ENCODE results near the gene FN3KRP. TPM values are rescaled to one million over a fixed set of nuclear protein-coding genes. Genes with fewer than 3 reads are reported as not detected.
A peak's percentile ranks its signal among the peaks of the same experiment; 100 is the strongest.

FN3KRP gene
- total RNA-seq, 4 donors from 2014 or later = 16.3 to 39.6 (median 26.8) TPM

DNA sequence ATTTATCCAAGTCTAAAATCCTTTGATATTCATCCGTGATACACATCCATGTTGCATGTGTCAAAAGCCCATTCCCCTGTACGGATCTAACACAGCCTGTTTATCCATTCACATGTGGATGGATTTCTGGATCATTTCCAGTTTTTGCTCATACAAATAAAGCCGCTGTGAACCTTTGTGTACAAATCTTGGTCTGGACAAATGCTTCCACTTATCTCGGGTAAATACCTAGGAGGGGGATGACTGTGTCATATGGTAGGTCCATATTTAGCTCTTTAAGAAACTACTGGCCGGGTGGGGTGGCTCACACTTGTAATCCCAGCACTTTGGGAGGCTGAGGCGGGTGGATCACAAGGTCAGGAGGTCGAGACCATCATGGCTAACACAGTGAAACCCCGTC lies 29.0 kb downstream of the FN3KRP start:
- intact Hi-C loops (cut with DNase I; ENCODE audit: low total_unique reads) (no loop called here), in situ Hi-C loops (cut with MboI; ENCODE audit: low pct_ligation_motif_present in 1 of 4, low pct_unique_long_range_greater_than_20kb in 1 of 4, low sequenced_read_pairs in 3 of 4) (no loop called here)
- no peak for TF ChIP-seq POLR2AphosphoS5 (IDR thresholded peaks at IDR 0.05)
- no peak for TF ChIP-seq EP300 (IDR thresholded peaks at IDR 0.05; ENCODE audit: low read depth)
- TF ChIP-seq, protein P1, sequence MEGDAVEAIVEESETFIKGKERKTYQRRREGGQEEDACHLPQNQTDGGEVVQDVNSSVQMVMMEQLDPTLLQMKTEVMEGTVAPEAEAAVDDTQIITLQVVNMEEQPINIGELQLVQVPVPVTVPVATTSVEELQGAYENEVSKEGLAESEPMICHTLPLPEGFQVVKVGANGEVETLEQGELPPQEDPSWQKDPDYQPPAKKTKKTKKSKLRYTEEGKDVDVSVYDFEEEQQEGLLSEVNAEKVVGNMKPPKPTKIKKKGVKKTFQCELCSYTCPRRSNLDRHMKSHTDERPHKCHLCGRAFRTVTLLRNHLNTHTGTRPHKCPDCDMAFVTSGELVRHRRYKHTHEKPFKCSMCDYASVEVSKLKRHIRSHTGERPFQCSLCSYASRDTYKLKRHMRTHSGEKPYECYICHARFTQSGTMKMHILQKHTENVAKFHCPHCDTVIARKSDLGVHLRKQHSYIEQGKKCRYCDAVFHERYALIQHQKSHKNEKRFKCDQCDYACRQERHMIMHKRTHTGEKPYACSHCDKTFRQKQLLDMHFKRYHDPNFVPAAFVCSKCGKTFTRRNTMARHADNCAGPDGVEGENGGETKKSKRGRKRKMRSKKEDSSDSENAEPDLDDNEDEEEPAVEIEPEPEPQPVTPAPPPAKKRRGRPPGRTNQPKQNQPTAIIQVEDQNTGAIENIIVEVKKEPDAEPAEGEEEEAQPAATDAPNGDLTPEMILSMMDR (IDR thresholded peaks at IDR 0.05) = no peak
- no peak for TF ChIP-seq POLR2A (IDR thresholded peaks at IDR 0.05)
- Histone ChIP-seq H3K36me3 (peaks cover 0 to 24% (median 9%) of the 10 kb centered on the region in 4 donors), H3K4me3 (no peak overlapping the region), H3K4me1 (no peaks in the 10 kb centered on the region), H3K27ac (no peak overlapping the region), H3K9me3 (no peaks in the 10 kb centered on the region), H3K27me3 (no peaks in the 10 kb centered on the region)
- whole genome bisulfite sequencing, 2 donors (ENCODE audit: low coverage in 1 of 2) = 60 to 80% methylated on average over 3 to 8 of the region's 8 CpGs
- DNase-seq = no peak

DNA sequence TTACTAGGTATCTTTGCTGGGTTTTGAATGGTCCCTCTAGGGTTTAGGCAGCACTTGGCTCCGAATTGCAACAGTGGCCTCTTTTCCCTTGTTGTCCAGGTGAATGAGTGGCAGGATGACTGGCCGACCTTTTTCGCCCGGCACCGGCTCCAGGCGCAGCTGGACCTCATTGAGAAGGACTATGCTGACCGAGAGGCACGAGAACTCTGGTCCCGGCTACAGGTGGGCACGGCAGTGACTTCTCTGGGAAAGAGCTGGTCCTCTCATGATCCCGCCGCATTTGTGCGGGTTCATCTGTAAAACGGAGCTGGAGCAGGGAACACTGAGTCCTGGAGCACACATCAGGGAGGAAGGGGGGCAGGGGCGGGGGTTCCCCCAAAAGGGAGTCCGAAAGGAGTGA lies 32.2 kb downstream of the FN3KRP start:
- no peaks in the 10 kb centered on the region for H3K27me3 ChIP-seq
- TF ChIP-seq POLR2AphosphoS5 (IDR thresholded peaks at IDR 0.05) = no peak
- peaks cover 8 to 14% (median 12%) of the 10 kb centered on the region in 4 donors for H3K4me1 ChIP-seq
- no peak overlapping the region for H3K4me3 ChIP-seq
- no peaks in the 10 kb centered on the region for H3K36me3 ChIP-seq
- 99 to 100% methylated on average over 7 to 16 of the region's 16 CpGs for WGBS, 2 donors (ENCODE audit: low coverage in 1 of 2)
- in situ Hi-C loops (cut with MboI; ENCODE audit: low pct_ligation_motif_present in 1 of 4, low pct_unique_long_range_greater_than_20kb in 1 of 4, low sequenced_read_pairs in 3 of 4) = no loop called here
- H3K27ac ChIP-seq = no peak overlapping the region
- no peaks in the 10 kb centered on the region for H3K9me3 ChIP-seq
- no peak for DNase-seq
- intact Hi-C loops (cut with DNase I; ENCODE audit: low total_unique reads) = no loop called here

DNA sequence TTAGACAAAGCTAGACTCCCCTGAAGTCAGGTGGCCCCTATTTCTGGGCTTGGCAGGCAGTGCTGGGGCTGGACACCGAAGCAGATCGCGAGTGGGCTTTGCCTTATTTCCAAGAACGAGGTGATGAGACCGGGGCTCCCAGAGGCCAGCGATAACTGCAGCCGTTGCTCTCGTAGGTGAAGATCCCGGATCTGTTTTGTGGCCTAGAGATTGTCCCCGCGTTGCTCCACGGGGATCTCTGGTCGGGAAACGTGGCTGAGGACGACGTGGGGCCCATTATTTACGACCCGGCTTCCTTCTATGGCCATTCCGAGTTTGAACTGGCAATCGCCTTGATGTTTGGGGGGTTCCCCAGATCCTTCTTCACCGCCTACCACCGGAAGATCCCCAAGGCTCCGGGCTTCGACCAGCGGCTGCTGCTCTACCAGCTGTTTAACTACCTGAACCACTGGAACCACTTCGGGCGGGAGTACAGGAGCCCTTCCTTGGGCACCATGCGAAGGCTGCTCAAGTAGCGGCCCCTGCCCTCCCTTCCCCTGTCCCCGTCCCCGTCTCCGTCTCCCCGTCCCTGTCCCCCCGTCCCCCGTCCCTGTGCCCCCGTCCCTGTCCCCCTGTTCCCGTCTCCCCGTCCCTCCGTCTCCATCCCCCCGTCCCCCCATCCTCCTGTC lies 33.9 kb downstream of the FN3KRP start:
- no peak for TF ChIP-seq POLR2AphosphoS5 (IDR thresholded peaks at IDR 0.05)
- TF ChIP-seq, protein P1 (IDR thresholded peaks at IDR 0.05) = no peak
- TF ChIP-seq POLR2A (IDR thresholded peaks at IDR 0.05) = no peak
- TF ChIP-seq EP300 (IDR thresholded peaks at IDR 0.05; ENCODE audit: low read depth) = no peak
- H3K4me1 ChIP-seq = peaks cover 8 to 23% (median 17%) of the 10 kb centered on the region in 4 donors
- no peaks in the 10 kb centered on the region for H3K36me3 ChIP-seq
- peak overlapping the region in 1 of 4 donors; percentile 1 for H3K27ac ChIP-seq
- no peak for DNase-seq
- H3K9me3 ChIP-seq = no peaks in the 10 kb centered on the region
- H3K4me3 ChIP-seq = no peak overlapping the region
- 84% methylated on average over 39 of the region's 40 CpGs; no CpG with 5 or more reads in 1 of the 2 donors for WGBS, 2 donors (ENCODE audit: low coverage in 1 of 2)
- in situ Hi-C loops (cut with MboI; ENCODE audit: low pct_ligation_motif_present in 1 of 4, low pct_unique_long_range_greater_than_20kb in 1 of 4, low sequenced_read_pairs in 3 of 4) = loop anchor here in 1 of 4 donors (25.0 kb wide), 1 partner anchor 88 kb away; no protein-coding TSS in a partner anchor
- H3K27me3 ChIP-seq = no peaks in the 10 kb centered on the region
- intact Hi-C loops (cut with DNase I; ENCODE audit: low total_unique reads) = no loop called here

DNA sequence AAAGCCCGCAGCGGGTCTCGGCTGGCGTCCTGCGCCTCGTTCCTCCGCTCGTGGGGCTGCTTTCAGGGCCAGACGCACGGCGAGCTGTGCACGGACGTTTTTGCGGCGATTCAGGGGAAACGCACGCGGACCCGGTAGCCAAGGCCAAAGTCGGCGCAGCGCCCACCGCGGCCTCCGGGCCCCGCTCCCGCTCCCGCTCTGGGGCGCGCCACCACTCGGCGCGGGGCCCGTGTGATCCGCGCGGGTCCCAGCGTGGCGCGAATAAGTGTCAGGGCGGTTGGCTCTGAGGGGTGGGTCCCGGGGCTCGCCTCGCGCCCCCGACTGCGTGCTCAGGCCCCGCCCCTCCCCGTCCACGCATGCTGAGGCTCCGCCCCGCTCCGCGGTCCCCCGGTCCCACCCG lies 34.7 kb downstream of the FN3KRP start:
- H3K36me3 ChIP-seq = no peaks in the 10 kb centered on the region
- peaks cover 8 to 23% (median 17%) of the 10 kb centered on the region in 4 donors for H3K4me1 ChIP-seq
- peak; percentile 22 for DNase-seq
- no peaks in the 10 kb centered on the region for H3K27me3 ChIP-seq
- WGBS, 2 donors (ENCODE audit: low coverage in 1 of 2) = 36% methylated on average over 21 of the region's 56 CpGs; no CpG with 5 or more reads in 1 of the 2 donors
- peak overlapping the region; percentile 89 to 93 (median 91) for H3K27ac ChIP-seq
- intact Hi-C loops (cut with DNase I; ENCODE audit: low total_unique reads) = no loop called here
- peak overlapping the region; percentile 42 to 99 (median 86) for H3K4me3 ChIP-seq
- no peaks in the 10 kb centered on the region for H3K9me3 ChIP-seq
- TF ChIP-seq POLR2AphosphoS5 (IDR thresholded peaks at IDR 0.05) (peak in 1 of 3 donors; percentile 25), EP300 (IDR thresholded peaks at IDR 0.05; ENCODE audit: low read depth) (no peak), POLR2A (IDR thresholded peaks at IDR 0.05) (no peak)
- TF ChIP-seq, protein P1 (IDR thresholded peaks at IDR 0.05) = peak in 1 of 5 experiments; percentile 11
- in situ Hi-C loops (cut with MboI; ENCODE audit: low pct_ligation_motif_present in 1 of 4, low pct_unique_long_range_greater_than_20kb in 1 of 4, low sequenced_read_pairs in 3 of 4) = loop anchor here in 1 of 4 donors (25.0 kb wide), 1 partner anchor 89 kb away; no protein-coding TSS in a partner anchor

Data from transverse colon (tissue), 4 donors.